ENCODE measurements around the gene RPL13.

GRCh38 chr16:89537549-89537925, 22.9 kb upstream of the RPL13 start:
- TF ChIP-seq, protein P1, sequence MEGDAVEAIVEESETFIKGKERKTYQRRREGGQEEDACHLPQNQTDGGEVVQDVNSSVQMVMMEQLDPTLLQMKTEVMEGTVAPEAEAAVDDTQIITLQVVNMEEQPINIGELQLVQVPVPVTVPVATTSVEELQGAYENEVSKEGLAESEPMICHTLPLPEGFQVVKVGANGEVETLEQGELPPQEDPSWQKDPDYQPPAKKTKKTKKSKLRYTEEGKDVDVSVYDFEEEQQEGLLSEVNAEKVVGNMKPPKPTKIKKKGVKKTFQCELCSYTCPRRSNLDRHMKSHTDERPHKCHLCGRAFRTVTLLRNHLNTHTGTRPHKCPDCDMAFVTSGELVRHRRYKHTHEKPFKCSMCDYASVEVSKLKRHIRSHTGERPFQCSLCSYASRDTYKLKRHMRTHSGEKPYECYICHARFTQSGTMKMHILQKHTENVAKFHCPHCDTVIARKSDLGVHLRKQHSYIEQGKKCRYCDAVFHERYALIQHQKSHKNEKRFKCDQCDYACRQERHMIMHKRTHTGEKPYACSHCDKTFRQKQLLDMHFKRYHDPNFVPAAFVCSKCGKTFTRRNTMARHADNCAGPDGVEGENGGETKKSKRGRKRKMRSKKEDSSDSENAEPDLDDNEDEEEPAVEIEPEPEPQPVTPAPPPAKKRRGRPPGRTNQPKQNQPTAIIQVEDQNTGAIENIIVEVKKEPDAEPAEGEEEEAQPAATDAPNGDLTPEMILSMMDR (IDR thresholded peaks at IDR 0.05; ENCODE audit: borderline replicate concordance, extremely low read depth, low read length, poor library complexity, severe bottlenecking) = no peak
- no peak for TF ChIP-seq EZH2 (IDR thresholded peaks at IDR 0.05; ENCODE audit: borderline replicate concordance, low read depth, low read length, severe bottlenecking)
